Endothelial cell of umbilical vein (primary cell): ENCODE results near the gene BBS5. TPM values are rescaled to one million over a fixed set of nuclear protein-coding genes. Genes with fewer than 3 reads are reported as not detected.

ENCODE experiments used
- BruUV-seq: library from RNA; stranded (reverse); fragments of 400-500 nt; replicated peaks from 2 replicates; lab custom pipeline; 2021; lab: Mats Ljungman, UMichigan
- CTCF ChIA-PET: fragments of 300-600, 350-600 bp; sonication (Branson Sonifier 250); formaldehyde crosslinking; loops from one replicate; lab custom pipeline; 2021; ENCODE audit warnings: antibody characterized with exemption, inconsistent platforms; lab: Charles Lee
- POLR2A ChIA-PET: fragments of 300-600, 350-600 bp; sonication (Branson Sonifier 250); formaldehyde crosslinking; loops from one replicate; lab custom pipeline; 2021; ENCODE audit warnings: antibody characterized with exemption, inconsistent platforms; lab: Charles Lee
- DNase-seq: peaks from one replicate; pipeline ENCODE4 v3.0.0-alpha.2; 2011; ENCODE audit warnings: low read depth, low spot score
- FAIRE-seq: peaks from 2 replicates; lab custom pipeline; 2011; peaks lifted over from hg19 to GRCh38; lab: Jason Lieb, UNC
- H2AFZ ChIP-seq: 2 replicates; pipeline ENCODE4 v1.6.0; 2012; ENCODE audit warnings: low read depth, low read length, control low read depth, inconsistent platforms
- H3K27ac ChIP-seq: 2 replicates; pipeline ENCODE4 v1.5.1; 2011; ENCODE audit warnings: low read depth, mild to moderate bottlenecking, control low read depth, low read length, moderate library complexity; ENCODE audit not compliant: insufficient read depth
- H3K27me3 ChIP-seq, 2 experiments: 2 replicates each; pipeline versions ENCODE4 v1.6.0 to v1.6.1; 2011; ENCODE audit warnings: low read length in 2 of 2, mixed read lengths in 1 of 2; ENCODE audit not compliant: control insufficient read depth in 2 of 2, insufficient read depth in 2 of 2
- H3K36me3 ChIP-seq, 2 experiments: 2 replicates in 1 of 2; 3 replicates in 1 of 2; pipeline ENCODE4 v1.5.1; 2011; ENCODE audit warnings: low read length in 2 of 2, mild to moderate bottlenecking in 1 of 2, moderate library complexity in 1 of 2; ENCODE audit not compliant: control insufficient read depth in 2 of 2, insufficient read depth in 2 of 2; ENCODE audit errors: extremely low read depth in 1 of 2
- H3K4me1 ChIP-seq: 3 replicates; pipeline ENCODE4 v1.5.1; 2011; ENCODE audit warnings: mild to moderate bottlenecking, low read length; ENCODE audit not compliant: control insufficient read depth, insufficient read depth; ENCODE audit errors: extremely low read depth
- H3K4me2 ChIP-seq: 2 replicates; pipeline ENCODE4 v1.6.1; 2011; ENCODE audit warnings: low read length, control low read depth, mixed read lengths; ENCODE audit not compliant: insufficient read depth
- H3K4me3 ChIP-seq, 3 experiments: fragments of 200-600 bp in 1 of 3; sonication (generic), shearing (Covaris generic) in 1 of 3; replicated peaks in 1 of 3; 2 replicates each; pipeline ENCODE4 v1.5.1; 2011 to 2016; ENCODE audit warnings: control low read depth in 3 of 3, low read length in 3 of 3, mild to moderate bottlenecking in 2 of 3, inconsistent platforms in 1 of 3, low read depth in 1 of 3, moderate library complexity in 1 of 3; ENCODE audit not compliant: insufficient read depth in 1 of 3
- H3K79me2 ChIP-seq: 2 replicates; pipeline ENCODE4 v1.6.0; 2012; ENCODE audit warnings: low read length, inconsistent platforms; ENCODE audit not compliant: control insufficient read depth, insufficient read depth
- H3K9ac ChIP-seq: replicated peaks from 2 replicates; pipeline ENCODE3; 2011; ENCODE audit warnings: low read length, control low read depth; ENCODE audit not compliant: insufficient read depth; ENCODE audit errors: extremely low read depth
- H3K9me1 ChIP-seq: replicated peaks from 3 replicates; pipeline ENCODE4 v1.6.0; 2011; ENCODE audit warnings: mild to moderate bottlenecking, low read length; ENCODE audit not compliant: control insufficient read depth, insufficient read depth; ENCODE audit errors: extremely low read depth
- H3K9me3 ChIP-seq: replicated peaks from 2 replicates; pipeline ENCODE4 v1.5.1; 2012; ENCODE audit warnings: low read length, inconsistent platforms; ENCODE audit not compliant: control insufficient read depth, insufficient read depth
- H4K20me1 ChIP-seq: replicated peaks from 2 replicates; pipeline ENCODE3; 2011; ENCODE audit warnings: mild to moderate bottlenecking, low read length; ENCODE audit not compliant: control insufficient read depth, insufficient read depth; ENCODE audit errors: extremely low read depth
- EZH2 ChIP-seq: IDR thresholded peaks from 2 replicates; pipeline ENCODE4 v1.6.1; 2012; ENCODE audit warnings: borderline replicate concordance, low read depth, mild to moderate bottlenecking, moderate library complexity, low read length, inconsistent platforms; ENCODE audit not compliant: severe bottlenecking
- FOS ChIP-seq: IDR thresholded peaks from 2 replicates; pipeline ENCODE4 v1.6.1; 2011; ENCODE audit warnings: mild to moderate bottlenecking, low read length, moderate library complexity, borderline replicate concordance; ENCODE audit not compliant: insufficient read depth
- GATA2 ChIP-seq: IDR thresholded peaks from 2 replicates; pipeline ENCODE4 v1.7.0; 2011; ENCODE audit warnings: low read depth, mild to moderate bottlenecking, moderate library complexity, mixed read lengths, low read length; ENCODE audit not compliant: insufficient read length, insufficient read depth
- JUN ChIP-seq: IDR thresholded peaks from 2 replicates; pipeline ENCODE4 v1.6.1; 2011; ENCODE audit warnings: borderline replicate concordance, low read depth; ENCODE audit not compliant: insufficient read length, insufficient read depth
- MYC ChIP-seq: IDR thresholded peaks from one replicate; pipeline ENCODE4 v1.6.1; 2011; ENCODE audit warnings: mild to moderate bottlenecking, low read depth, low read length
- POLR2A ChIP-seq: IDR thresholded peaks from 2 replicates; pipeline ENCODE4 v1.6.1; 2012; ENCODE audit warnings: low read depth, mild to moderate bottlenecking, control low read depth, low read length
- POLR2AphosphoS5 ChIP-seq: IDR thresholded peaks from 2 replicates; pipeline ENCODE4 v1.6.1; 2012; ENCODE audit warnings: low read depth, mild to moderate bottlenecking, control low read depth, low read length, moderate library complexity; ENCODE audit not compliant: insufficient read depth
- dilution Hi-C: fragments of 300-500 bp; cut with MboI; formaldehyde crosslinking; loops from one replicate; pipeline ENCODE4 v1.15.0; 2019; ENCODE audit warnings: low sequenced_read_pairs; ENCODE audit not compliant: extremely low pct_ligation_motif_present
- intact Hi-C: fragments of 100-400 bp; cut with micrococcal nuclease; formaldehyde crosslinking; loops from one replicate; pipeline ENCODE4 v1.10.0; 2022
- polyA plus RNA-seq, 4 experiments: library from polyadenylated mRNA; depleted of rRNA in 3 of 4; stranded (reverse) in 3 of 4; unstranded in 1 of 4; fragments of >200 nt; gene quantifications; 2 replicates each; pipeline versions ENCODE4 v1.2.1 to v1.2.3, GENCODE V29; 2011 to 2012; ENCODE audit warnings: missing spikeins in 1 of 4
- total RNA-seq: library from RNA; stranded (reverse); gene quantifications from 2 replicates; pipeline ENCODE4 v1.2.3, GENCODE V29; 2021
- TF ChIP-seq, protein P1 (sequence below), 2 donors: IDR thresholded peaks; 1 replicate in 1 of 2; 2 replicates in 1 of 2; pipeline ENCODE4 v1.5.1; 2011; ENCODE audit warnings: low read length in 2 of 2, mild to moderate bottlenecking in 2 of 2, moderate library complexity in 2 of 2, control low read depth in 1 of 2, inconsistent platforms in 1 of 2, low read depth in 1 of 2; ENCODE audit not compliant: insufficient read depth in 1 of 2; ENCODE audit errors: extremely low read depth in 1 of 2
- TF ChIP-seq, protein P2 (sequence below): IDR thresholded peaks from 2 replicates; pipeline ENCODE4 v1.6.1; 2011; ENCODE audit not compliant: insufficient read depth, insufficient read length

BBS5 gene
- total and polyA plus RNA-seq, 2 donors (not counting 3 experiments of a cell fraction or from before 2014, with no cell fraction given) = 2.9 to 5.6 TPM

DNA sequence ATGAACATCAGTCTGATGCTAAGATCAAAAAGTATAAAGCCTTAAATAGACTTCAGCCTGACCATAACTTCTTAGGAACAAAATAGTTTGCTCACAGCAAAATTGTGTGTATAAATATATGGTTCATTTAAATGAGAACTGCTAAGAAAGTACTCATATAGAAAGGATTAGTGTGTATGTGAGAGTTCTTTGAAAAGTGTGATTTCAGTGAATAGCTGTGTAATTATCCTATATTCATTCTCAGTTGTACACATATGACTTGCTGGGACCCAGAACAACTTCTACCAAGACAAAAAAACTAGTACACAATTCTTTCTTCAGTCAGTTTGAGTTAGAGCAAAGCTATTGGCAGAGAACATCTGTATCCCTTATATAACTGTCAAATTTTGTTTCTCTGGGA is 7.2 kb downstream of the BBS5 start:
- no TSS peak for BruUV-seq
- ChIA-PET CTCF (interaction anchor here (1.5 kb wide), 1 partner anchor 38 kb away, joined by 3 read pairs; no protein-coding TSS in a partner anchor), POLR2A (no interaction called here)
- H3K9ac ChIP-seq = no peak overlapping the region
- H3K27me3 ChIP-seq = no peaks in the 10 kb centered on the region
- TF ChIP-seq POLR2AphosphoS5 = no peak
- no peak for TF ChIP-seq FOS
- TF ChIP-seq, protein P1, sequence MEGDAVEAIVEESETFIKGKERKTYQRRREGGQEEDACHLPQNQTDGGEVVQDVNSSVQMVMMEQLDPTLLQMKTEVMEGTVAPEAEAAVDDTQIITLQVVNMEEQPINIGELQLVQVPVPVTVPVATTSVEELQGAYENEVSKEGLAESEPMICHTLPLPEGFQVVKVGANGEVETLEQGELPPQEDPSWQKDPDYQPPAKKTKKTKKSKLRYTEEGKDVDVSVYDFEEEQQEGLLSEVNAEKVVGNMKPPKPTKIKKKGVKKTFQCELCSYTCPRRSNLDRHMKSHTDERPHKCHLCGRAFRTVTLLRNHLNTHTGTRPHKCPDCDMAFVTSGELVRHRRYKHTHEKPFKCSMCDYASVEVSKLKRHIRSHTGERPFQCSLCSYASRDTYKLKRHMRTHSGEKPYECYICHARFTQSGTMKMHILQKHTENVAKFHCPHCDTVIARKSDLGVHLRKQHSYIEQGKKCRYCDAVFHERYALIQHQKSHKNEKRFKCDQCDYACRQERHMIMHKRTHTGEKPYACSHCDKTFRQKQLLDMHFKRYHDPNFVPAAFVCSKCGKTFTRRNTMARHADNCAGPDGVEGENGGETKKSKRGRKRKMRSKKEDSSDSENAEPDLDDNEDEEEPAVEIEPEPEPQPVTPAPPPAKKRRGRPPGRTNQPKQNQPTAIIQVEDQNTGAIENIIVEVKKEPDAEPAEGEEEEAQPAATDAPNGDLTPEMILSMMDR (IDR thresholded peaks at IDR 0.05; ENCODE audit: extremely low read depth in 1 of 2, insufficient read depth in 1 of 2, low read depth in 1 of 2, low read length in 2 of 2) = no peak
- TF ChIP-seq MYC = no peak
- no peak for TF ChIP-seq JUN
- no peak for TF ChIP-seq EZH2
- no peak for TF ChIP-seq POLR2A
- no peak for TF ChIP-seq GATA2
- TF ChIP-seq, protein P2, sequence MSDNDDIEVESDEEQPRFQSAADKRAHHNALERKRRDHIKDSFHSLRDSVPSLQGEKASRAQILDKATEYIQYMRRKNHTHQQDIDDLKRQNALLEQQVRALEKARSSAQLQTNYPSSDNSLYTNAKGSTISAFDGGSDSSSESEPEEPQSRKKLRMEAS = no peak
- H3K79me2 ChIP-seq = no peaks in the 10 kb centered on the region
- peaks cover 0 to 6% of the 10 kb centered on the region in 2 experiments for H3K36me3 ChIP-seq
- FAIRE-seq (no peak), DNase-seq (no peak)
- dilution Hi-C loops = no loop called here
- H3K27ac ChIP-seq = no peak overlapping the region
- no peaks in the 10 kb centered on the region for H3K9me3 ChIP-seq
- no peaks in the 10 kb centered on the region for H3K9me1 ChIP-seq
- H4K20me1 ChIP-seq = no peaks in the 10 kb centered on the region
- H3K4me3 ChIP-seq = no peak overlapping the region
- intact Hi-C loops = no loop called here
- H3K4me1 ChIP-seq = no peaks in the 10 kb centered on the region
- H2AFZ ChIP-seq = no peak overlapping the region
- no peak overlapping the region for H3K4me2 ChIP-seq
